Endothelial cell of umbilical vein (primary cell): Measurements from ENCODE around the gene SEMA6A. TPM values are rescaled to one million over a fixed set of nuclear protein-coding genes. Genes with fewer than 3 reads are reported as not detected.

ENCODE experiments used
- BruUV-seq: library from RNA; stranded (reverse); fragments of 400-500 nt; replicated peaks from 2 replicates; lab custom pipeline; 2021; lab: Mats Ljungman, UMichigan
- CTCF ChIA-PET: fragments of 300-600, 350-600 bp; sonication (Branson Sonifier 250); formaldehyde crosslinking; loops from one replicate; lab custom pipeline; 2021; ENCODE audit warnings: antibody characterized with exemption, inconsistent platforms; lab: Charles Lee
- POLR2A ChIA-PET: fragments of 300-600, 350-600 bp; sonication (Branson Sonifier 250); formaldehyde crosslinking; loops from one replicate; lab custom pipeline; 2021; ENCODE audit warnings: antibody characterized with exemption, inconsistent platforms; lab: Charles Lee
- DNase-seq: peaks from one replicate; pipeline ENCODE4 v3.0.0-alpha.2; 2011; ENCODE audit warnings: low read depth, low spot score
- FAIRE-seq: peaks from 2 replicates; lab custom pipeline; 2011; peaks lifted over from hg19 to GRCh38; lab: Jason Lieb, UNC
- H2AFZ ChIP-seq: 2 replicates; pipeline ENCODE4 v1.6.0; 2012; ENCODE audit warnings: low read depth, low read length, control low read depth, inconsistent platforms
- H3K27ac ChIP-seq: 2 replicates; pipeline ENCODE4 v1.5.1; 2011; ENCODE audit warnings: low read depth, mild to moderate bottlenecking, control low read depth, low read length, moderate library complexity; ENCODE audit not compliant: insufficient read depth
- H3K27me3 ChIP-seq, 2 experiments: 2 replicates each; pipeline versions ENCODE4 v1.6.0 to v1.6.1; 2011; ENCODE audit warnings: low read length in 2 of 2, mixed read lengths in 1 of 2; ENCODE audit not compliant: control insufficient read depth in 2 of 2, insufficient read depth in 2 of 2
- H3K36me3 ChIP-seq, 2 experiments: 2 replicates in 1 of 2; 3 replicates in 1 of 2; pipeline ENCODE4 v1.5.1; 2011; ENCODE audit warnings: low read length in 2 of 2, mild to moderate bottlenecking in 1 of 2, moderate library complexity in 1 of 2; ENCODE audit not compliant: control insufficient read depth in 2 of 2, insufficient read depth in 2 of 2; ENCODE audit errors: extremely low read depth in 1 of 2
- H3K4me1 ChIP-seq: 3 replicates; pipeline ENCODE4 v1.5.1; 2011; ENCODE audit warnings: mild to moderate bottlenecking, low read length; ENCODE audit not compliant: control insufficient read depth, insufficient read depth; ENCODE audit errors: extremely low read depth
- H3K4me2 ChIP-seq: 2 replicates; pipeline ENCODE4 v1.6.1; 2011; ENCODE audit warnings: low read length, control low read depth, mixed read lengths; ENCODE audit not compliant: insufficient read depth
- H3K4me3 ChIP-seq, 3 experiments: fragments of 200-600 bp in 1 of 3; sonication (generic), shearing (Covaris generic) in 1 of 3; replicated peaks in 1 of 3; 2 replicates each; pipeline ENCODE4 v1.5.1; 2011 to 2016; ENCODE audit warnings: control low read depth in 3 of 3, low read length in 3 of 3, mild to moderate bottlenecking in 2 of 3, inconsistent platforms in 1 of 3, low read depth in 1 of 3, moderate library complexity in 1 of 3; ENCODE audit not compliant: insufficient read depth in 1 of 3
- H3K79me2 ChIP-seq: 2 replicates; pipeline ENCODE4 v1.6.0; 2012; ENCODE audit warnings: low read length, inconsistent platforms; ENCODE audit not compliant: control insufficient read depth, insufficient read depth
- H3K9ac ChIP-seq: replicated peaks from 2 replicates; pipeline ENCODE3; 2011; ENCODE audit warnings: low read length, control low read depth; ENCODE audit not compliant: insufficient read depth; ENCODE audit errors: extremely low read depth
- H3K9me1 ChIP-seq: replicated peaks from 3 replicates; pipeline ENCODE4 v1.6.0; 2011; ENCODE audit warnings: mild to moderate bottlenecking, low read length; ENCODE audit not compliant: control insufficient read depth, insufficient read depth; ENCODE audit errors: extremely low read depth
- H3K9me3 ChIP-seq: replicated peaks from 2 replicates; pipeline ENCODE4 v1.5.1; 2012; ENCODE audit warnings: low read length, inconsistent platforms; ENCODE audit not compliant: control insufficient read depth, insufficient read depth
- H4K20me1 ChIP-seq: replicated peaks from 2 replicates; pipeline ENCODE3; 2011; ENCODE audit warnings: mild to moderate bottlenecking, low read length; ENCODE audit not compliant: control insufficient read depth, insufficient read depth; ENCODE audit errors: extremely low read depth
- CTCF ChIP-seq, 2 donors: IDR thresholded peaks; 1 replicate in 1 of 2; 2 replicates in 1 of 2; pipeline ENCODE4 v1.5.1; 2011; ENCODE audit warnings: low read length in 2 of 2, mild to moderate bottlenecking in 2 of 2, moderate library complexity in 2 of 2, control low read depth in 1 of 2, inconsistent platforms in 1 of 2, low read depth in 1 of 2; ENCODE audit not compliant: insufficient read depth in 1 of 2; ENCODE audit errors: extremely low read depth in 1 of 2
- JUN ChIP-seq: IDR thresholded peaks from 2 replicates; pipeline ENCODE4 v1.6.1; 2011; ENCODE audit warnings: borderline replicate concordance, low read depth; ENCODE audit not compliant: insufficient read length, insufficient read depth
- MYC ChIP-seq: IDR thresholded peaks from one replicate; pipeline ENCODE4 v1.6.1; 2011; ENCODE audit warnings: mild to moderate bottlenecking, low read depth, low read length
- POLR2A ChIP-seq: IDR thresholded peaks from 2 replicates; pipeline ENCODE4 v1.6.1; 2012; ENCODE audit warnings: low read depth, mild to moderate bottlenecking, control low read depth, low read length
- POLR2AphosphoS5 ChIP-seq: IDR thresholded peaks from 2 replicates; pipeline ENCODE4 v1.6.1; 2012; ENCODE audit warnings: low read depth, mild to moderate bottlenecking, control low read depth, low read length, moderate library complexity; ENCODE audit not compliant: insufficient read depth
- dilution Hi-C: fragments of 300-500 bp; cut with MboI; formaldehyde crosslinking; loops from one replicate; pipeline ENCODE4 v1.15.0; 2019; ENCODE audit warnings: low sequenced_read_pairs; ENCODE audit not compliant: extremely low pct_ligation_motif_present
- intact Hi-C: fragments of 100-400 bp; cut with micrococcal nuclease; formaldehyde crosslinking; loops from one replicate; pipeline ENCODE4 v1.10.0; 2022
- polyA plus RNA-seq, 4 experiments: library from polyadenylated mRNA; depleted of rRNA in 3 of 4; stranded (reverse) in 3 of 4; unstranded in 1 of 4; fragments of >200 nt; gene quantifications; 2 replicates each; pipeline versions ENCODE4 v1.2.1 to v1.2.3, GENCODE V29; 2011 to 2012; ENCODE audit warnings: missing spikeins in 1 of 4
- total RNA-seq: library from RNA; stranded (reverse); gene quantifications from 2 replicates; pipeline ENCODE4 v1.2.3, GENCODE V29; 2021
- TF ChIP-seq, protein P1 (sequence below): IDR thresholded peaks from 2 replicates; pipeline ENCODE4 v1.6.1; 2011; ENCODE audit not compliant: insufficient read depth, insufficient read length

SEMA6A gene
- total and polyA plus RNA-seq, 2 donors (not counting 3 experiments of a cell fraction or from before 2014, with no cell fraction given) = 0.43 to 1.5 TPM

GRCh38 chr5:116510517-116510916 is 64.1 kb downstream of the SEMA6A start:
- Histone ChIP-seq H2AFZ (no peak overlapping the region), H3K4me2 (no peak overlapping the region), H3K79me2 (no peaks in the 10 kb centered on the region), H3K4me1 (no peaks in the 10 kb centered on the region), H4K20me1 (no peaks in the 10 kb centered on the region), H3K27me3 (no peaks in the 10 kb centered on the region), H3K4me3 (no peak overlapping the region), H3K9ac (no peak overlapping the region), H3K36me3 (no peaks in the 10 kb centered on the region), H3K27ac (no peak overlapping the region), H3K9me1 (no peaks in the 10 kb centered on the region), H3K9me3 (no peaks in the 10 kb centered on the region)
- TF ChIP-seq CTCF (IDR thresholded peaks at IDR 0.05; ENCODE audit: extremely low read depth in 1 of 2, insufficient read depth in 1 of 2, low read depth in 1 of 2, low read length in 2 of 2) (no peak), POLR2A (no peak), MYC (no peak), POLR2AphosphoS5 (no peak), JUN (no peak)
- TF ChIP-seq, protein P1, sequence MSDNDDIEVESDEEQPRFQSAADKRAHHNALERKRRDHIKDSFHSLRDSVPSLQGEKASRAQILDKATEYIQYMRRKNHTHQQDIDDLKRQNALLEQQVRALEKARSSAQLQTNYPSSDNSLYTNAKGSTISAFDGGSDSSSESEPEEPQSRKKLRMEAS = no peak
- ChIA-PET CTCF (no interaction called here), POLR2A (no interaction called here)
- no TSS peak for BruUV-seq
- dilution Hi-C loops (no loop called here), intact Hi-C loops (no loop called here)
- DNase-seq (no peak), FAIRE-seq (no peak)
